Pancreas (tissue), 10 donors: ENCODE results near the gene UGDH. TPM values are rescaled to one million over a fixed set of nuclear protein-coding genes. Genes with fewer than 3 reads are reported as not detected.
"Not testable (repeated sequence)": the region's sequence is repeated elsewhere in the genome, so short reads cannot be mapped to it uniquely, and the experiment has no call there.

Experiments
- ATAC-seq, 4 donors: fragments of 200-7000 bp; cut with Tn5 transposase; one replicate each; pipeline versions ENCODE4 v1.8.0 to v1.9.1; 2020; ENCODE audit warnings: mild to moderate bottlenecking in 4 of 4, moderate library complexity in 4 of 4
- DNase-seq, 6 donors: peaks; one replicate each; pipeline ENCODE4 v3.0.0-alpha.2; 2020
- FAIRE-seq: peaks from 2 replicates; lab custom pipeline; 2012; peaks lifted over from hg19 to GRCh38; lab: Jason Lieb, UNC
- H3K27ac ChIP-seq, 4 donors: fragments of 200-600 bp; sonication (generic); 1 replicate in 3 of 4; 2 replicates in 1 of 4; pipeline versions ENCODE4 v1.5.0 to v1.8.0; 2020
- H3K27me3 ChIP-seq, 4 donors: fragments of 200-600 bp; one replicate each; pipeline ENCODE4 v1.8.0; 2021
- H3K36me3 ChIP-seq, 3 donors: fragments of 200-600 bp; sonication (generic) in 1 of 3; one replicate each; pipeline versions ENCODE4 v1.5.0 to v1.8.0; 2020 to 2021
- H3K4me1 ChIP-seq, 3 donors: fragments of 200-600 bp; one replicate each; pipeline ENCODE4 v1.8.0; 2021
- H3K4me3 ChIP-seq, 4 donors: fragments of 200-600 bp; sonication (generic) in 2 of 4; one replicate each; pipeline versions ENCODE4 v1.5.0 to v1.8.0; 2020 to 2021
- H3K9me3 ChIP-seq, 4 donors: fragments of 200-600 bp; one replicate each; pipeline ENCODE4 v1.8.0; 2021
- WGBS, 2 donors: extraction: QIAGEN DNeasy Blood & Tissue Kit; methylation state at CpG; one replicate each; pipeline ENCODE4 v1.1.7; 2013; 5-methylcytosine and 5-hydroxymethylcytosine counted together
- intact Hi-C, 3 donors: fragments of 100-400 bp; cut with DNase I; formaldehyde crosslinking; loops; one replicate each; pipeline versions ENCODE4 v1.11.1 to v1.14.2; 2022
- polyA plus RNA-seq, 2 donors: library from polyadenylated mRNA; stranded (reverse); fragments of 200-250 nt; gene quantifications; one replicate each; pipeline ENCODE4 v1.2.3, GENCODE V29; 2013
- total RNA-seq, 6 donors: library from RNA; stranded (reverse); fragmentation: NEBNext Ultra II Directional in 4 of 6; extraction: Animal tissue kit (Norgen Biotek cat#: 25700) in 4 of 6; gene quantifications; one replicate each; pipeline versions ENCODE4 v1.2.1 to v1.2.4, GENCODE V29; 2021 to 2023
- TF ChIP-seq, protein P1 (sequence below), 4 donors: fragments of 200-600 bp; sonication (generic) in 3 of 4; IDR thresholded peaks; one replicate each; pipeline versions ENCODE4 v1.5.0 to v1.8.0; 2021; ENCODE audit warnings: antibody characterized with exemption in 4 of 4
- donor health status: healthy with polysubstance abuse.
- donor health status: DM: no; HTN: no; CAD: no; lungs with moderate emphysema.
- donor health status: DM: no; HTN: no; CAD: no.
- donor health status: control.
- donor health status: control.
- donor health status: Bipolar disorder and iron deficiency.
- donor health status: DM: yes; HTN: yes; CAD: no.
- donor health status: DM: no; HTN: no; CAD: no.
- donor health status: DM: no; HTN: no; CAD: no.
- donor health status: DM: yes; HTN: yes; CAD: no.

The UGDH gene
- total and polyA plus RNA-seq, 8 donors: 7.0 to 84.8 (median 39.2) TPM

DNA sequence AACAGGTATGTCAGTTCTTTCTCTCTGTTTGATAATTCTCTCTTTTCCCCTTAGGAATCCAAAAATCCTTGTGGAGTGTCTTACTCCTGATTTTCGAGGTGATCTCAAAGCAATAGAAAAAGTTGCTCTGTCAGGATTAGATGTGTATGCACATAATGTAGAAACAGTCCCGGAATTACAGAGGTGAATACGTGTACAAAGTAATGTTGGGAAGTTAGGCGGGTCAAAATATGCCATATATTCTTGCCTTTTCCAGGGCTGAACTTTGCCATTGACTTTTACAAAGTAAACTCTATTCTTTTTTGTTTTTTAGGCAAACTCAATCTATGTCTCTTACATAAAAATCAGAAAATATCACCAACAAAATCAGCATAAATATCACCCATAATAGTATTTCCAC is 59.8 kb downstream of the UGDH start:
- TF ChIP-seq, protein P1, sequence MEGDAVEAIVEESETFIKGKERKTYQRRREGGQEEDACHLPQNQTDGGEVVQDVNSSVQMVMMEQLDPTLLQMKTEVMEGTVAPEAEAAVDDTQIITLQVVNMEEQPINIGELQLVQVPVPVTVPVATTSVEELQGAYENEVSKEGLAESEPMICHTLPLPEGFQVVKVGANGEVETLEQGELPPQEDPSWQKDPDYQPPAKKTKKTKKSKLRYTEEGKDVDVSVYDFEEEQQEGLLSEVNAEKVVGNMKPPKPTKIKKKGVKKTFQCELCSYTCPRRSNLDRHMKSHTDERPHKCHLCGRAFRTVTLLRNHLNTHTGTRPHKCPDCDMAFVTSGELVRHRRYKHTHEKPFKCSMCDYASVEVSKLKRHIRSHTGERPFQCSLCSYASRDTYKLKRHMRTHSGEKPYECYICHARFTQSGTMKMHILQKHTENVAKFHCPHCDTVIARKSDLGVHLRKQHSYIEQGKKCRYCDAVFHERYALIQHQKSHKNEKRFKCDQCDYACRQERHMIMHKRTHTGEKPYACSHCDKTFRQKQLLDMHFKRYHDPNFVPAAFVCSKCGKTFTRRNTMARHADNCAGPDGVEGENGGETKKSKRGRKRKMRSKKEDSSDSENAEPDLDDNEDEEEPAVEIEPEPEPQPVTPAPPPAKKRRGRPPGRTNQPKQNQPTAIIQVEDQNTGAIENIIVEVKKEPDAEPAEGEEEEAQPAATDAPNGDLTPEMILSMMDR (IDR thresholded peaks at IDR 0.05): no peak
- intact Hi-C loops: no loop called here
- H3K4me1 ChIP-seq: no peaks in the 10 kb centered on the region
- peaks cover 0 to 19% (median 3%) of the 10 kb centered on the region in 3 donors for H3K36me3 ChIP-seq
- H3K4me3 ChIP-seq: no peak overlapping the region
- 78 to 80% methylated on average over 4 of the region's 4 CpGs for WGBS, 2 donors
- ATAC-seq: no peak
- FAIRE-seq: no peak
- H3K27ac ChIP-seq: no peak overlapping the region
- DNase-seq: no peak
- no peaks in the 10 kb centered on the region for H3K9me3 ChIP-seq
- no peaks in the 10 kb centered on the region for H3K27me3 ChIP-seq

DNA sequence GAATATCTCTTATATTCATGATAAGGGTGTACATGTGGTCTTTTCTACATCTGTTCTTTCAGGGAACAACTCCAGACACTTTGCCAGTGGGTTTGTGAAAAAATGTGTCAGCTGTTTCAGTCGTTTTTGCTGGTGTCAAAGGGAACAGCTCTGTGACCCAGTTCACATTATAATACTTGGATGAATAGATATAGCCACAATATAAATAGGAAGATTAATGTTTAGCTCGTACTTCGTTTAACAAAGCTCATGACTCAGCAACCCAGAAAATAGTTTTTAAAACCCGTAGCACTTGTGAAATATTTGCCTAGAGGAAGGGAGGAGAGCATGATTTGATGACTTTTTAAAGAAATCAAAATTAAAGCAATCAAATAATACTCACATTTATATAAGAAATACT is 60.5 kb downstream of the UGDH start:
- Histone ChIP-seq H3K36me3 (peaks cover 0 to 19% (median 3%) of the 10 kb centered on the region in 3 donors), H3K27ac (peak overlapping the region in 2 of 4 donors; percentile 10 to 24), H3K9me3 (no peaks in the 10 kb centered on the region), H3K4me3 (no peak overlapping the region), H3K27me3 (no peaks in the 10 kb centered on the region), H3K4me1 (no peaks in the 10 kb centered on the region)
- no peak for DNase-seq
- WGBS, 2 donors: 11 to 16% methylated on average over 4 of the region's 4 CpGs
- ATAC-seq: peak in 3 of 4 donors; percentile 46 to 73 (median 58)
- TF ChIP-seq, protein P1 (IDR thresholded peaks at IDR 0.05): no peak
- no peak for FAIRE-seq
- intact Hi-C loops: no loop called here

DNA sequence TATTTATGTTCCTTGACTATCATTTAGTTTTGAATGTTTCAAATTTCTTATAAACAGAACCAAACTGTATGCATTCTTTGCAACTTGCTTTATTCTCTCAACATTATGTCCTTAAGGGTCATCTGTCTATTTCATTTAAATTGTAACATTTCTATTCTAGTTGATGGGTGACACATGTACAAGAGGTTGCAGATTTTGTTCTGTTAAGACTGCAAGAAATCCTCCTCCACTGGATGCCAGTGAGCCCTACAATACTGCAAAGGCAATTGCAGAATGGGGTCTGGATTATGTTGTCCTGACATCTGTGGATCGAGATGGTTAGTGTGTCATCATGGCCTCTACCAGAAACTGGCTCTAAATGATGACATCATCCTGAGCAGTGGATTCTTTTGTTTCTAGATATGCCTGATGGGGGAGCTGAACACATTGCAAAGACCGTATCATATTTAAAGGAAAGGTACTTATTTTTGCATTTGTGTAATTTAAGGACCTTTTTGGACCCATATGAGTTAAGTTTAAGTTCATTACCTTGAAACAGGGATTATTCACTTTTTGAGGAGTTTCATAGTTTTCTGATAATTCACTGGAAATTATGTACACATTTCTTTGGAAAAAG is 62.2 kb downstream of the UGDH start:
- WGBS, 2 donors: 52 to 53% methylated on average over 2 of the region's 2 CpGs
- H3K27me3 ChIP-seq: no peaks in the 10 kb centered on the region
- intact Hi-C loops: no loop called here
- TF ChIP-seq, protein P1 (IDR thresholded peaks at IDR 0.05): no peak
- DNase-seq (no peak), ATAC-seq (no peak), FAIRE-seq (no peak)
- H3K9me3 ChIP-seq: no peaks in the 10 kb centered on the region
- peaks cover 0 to 1% (median 0%) of the 10 kb centered on the region in 3 donors for H3K4me1 ChIP-seq
- H3K27ac ChIP-seq: no peak overlapping the region
- no peak overlapping the region for H3K4me3 ChIP-seq
- peaks cover 0 to 19% (median 3%) of the 10 kb centered on the region in 3 donors for H3K36me3 ChIP-seq

DNA sequence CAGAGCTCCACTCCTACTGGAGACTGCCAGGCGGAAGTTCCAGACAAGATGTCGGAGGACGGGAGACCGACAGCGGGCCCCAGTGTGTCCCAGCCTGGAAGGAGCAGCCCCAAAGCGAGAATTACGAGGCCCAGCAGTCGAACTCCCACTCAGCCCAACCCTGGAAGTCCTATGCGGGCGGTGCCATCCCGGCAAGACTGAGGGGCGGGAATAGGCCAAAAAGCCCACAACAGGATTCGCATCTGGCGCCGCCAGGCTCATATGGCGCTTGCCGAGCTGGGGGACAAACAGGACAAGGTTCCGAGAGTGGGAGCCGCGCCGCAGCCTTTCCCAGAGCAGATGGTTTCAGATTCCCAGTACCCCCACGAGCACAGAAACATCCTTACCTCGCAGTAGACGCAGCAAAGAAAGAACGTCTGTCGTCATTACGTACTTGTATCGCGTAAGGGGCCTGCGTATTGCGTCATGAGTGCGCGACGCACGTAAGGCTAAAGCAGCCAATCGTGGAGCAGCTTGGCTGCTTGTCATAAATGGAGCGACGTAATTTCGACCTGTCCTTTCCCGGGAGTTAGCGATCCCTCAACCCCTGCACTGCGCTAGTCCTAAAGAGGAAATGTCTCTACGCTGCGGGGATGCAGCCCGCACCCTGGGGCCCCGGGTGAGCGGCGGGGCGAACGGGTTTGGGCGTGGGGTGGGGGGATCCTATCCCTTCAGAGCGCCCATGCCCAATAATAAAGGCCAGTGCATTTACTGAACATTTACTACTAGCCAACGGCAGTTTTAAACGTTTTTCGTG is 68.5 kb downstream of the UGDH start, which contains the start of the genes LIAS and RPL9:
Gene LIAS, plus strand, starts transcription at position 552 of the 796 bp plus-strand sequence. Its CDS starts 62 bp downstream, at position 614.
Gene RPL9, minus strand, starts transcription at position 418 of the 796 bp plus-strand sequence. CDS start 483 bp downstream, outside the sequence.
- Histone ChIP-seq H3K36me3 (peaks cover 0 to 52% (median 24%) of the 10 kb centered on the region in 3 donors), H3K9me3 (no peaks in the 10 kb centered on the region), H3K4me1 (peaks cover 13 to 23% (median 16%) of the 10 kb centered on the region in 3 donors), H3K4me3 (peak within 1 kb of the TSS; percentile 75 to 90 (median 79)), H3K27ac (peak within 1 kb of the TSS; percentile 77 to 96 (median 93)), H3K27me3 (no peaks in the 10 kb centered on the region)
- peak; percentile 95 to 98 (median 96) for DNase-seq
- intact Hi-C loops: no loop called here
- WGBS, 2 donors: 0% methylated on average over 55 of the region's 55 CpGs
- peak; percentile 13 for FAIRE-seq
- ATAC-seq: peak; percentile 91 to 95 (median 94)
- TF ChIP-seq, protein P1 (IDR thresholded peaks at IDR 0.05): no peak

DNA sequence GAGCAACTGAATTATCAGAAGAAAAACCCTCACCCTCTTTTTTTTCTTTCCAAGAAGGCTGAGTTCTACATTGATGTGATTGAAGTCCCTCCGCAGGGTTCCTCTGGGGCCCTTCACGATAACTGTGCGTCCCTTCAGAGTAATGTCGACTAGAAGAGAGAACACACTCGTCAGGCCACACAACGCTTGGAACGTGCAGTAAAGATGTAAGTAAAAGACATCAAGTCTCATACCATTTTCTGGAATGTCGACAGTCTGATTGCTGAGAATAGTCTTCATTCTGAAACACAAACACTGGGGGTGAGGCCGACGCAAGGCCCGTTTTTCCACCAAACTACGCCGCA is 69.1 kb downstream of the UGDH start:
- Histone ChIP-seq H3K4me1 (peaks cover 13 to 23% (median 21%) of the 10 kb centered on the region in 3 donors), H3K4me3 (peak overlapping the region; percentile 75 to 90 (median 79)), H3K36me3 (peaks cover 3 to 52% (median 27%) of the 10 kb centered on the region in 3 donors), H3K27ac (peak overlapping the region; percentile 77 to 96 (median 93))
- ATAC-seq: peak; percentile 2 to 8 (median 6)
- 0% methylated on average over 13 of the region's 13 CpGs for WGBS, 2 donors
- FAIRE-seq, H3K9me3 ChIP-seq, intact Hi-C loops, H3K27me3 ChIP-seq, DNase-seq: not testable (repeated sequence)
